Thoracic aorta (tissue), 2 donors: Measurements from ENCODE around the gene MINDY4. TPM values are rescaled to one million over a fixed set of nuclear protein-coding genes. Genes with fewer than 3 reads are reported as not detected.

ENCODE experiments used
- ATAC-seq: fragments of 150-250 bp; one replicate; pipeline ENCODE4 v1.8.0; 2017; ENCODE audit warnings: low read depth; ENCODE audit not compliant: insufficient number of reproducible peaks, low FRiP score
- DNase-seq: peaks from one replicate; pipeline ENCODE4 v3.0.0-alpha.2; 2020; ENCODE audit warnings: low spot score
- H3K27ac ChIP-seq, 2 donors: fragments of 200-600 bp; sonication (generic); 1 replicate in 1 of 2; 2 replicates in 1 of 2; pipeline ENCODE4 v1.5.1; 2016; ENCODE audit warnings: mild to moderate bottlenecking in 2 of 2, moderate library complexity in 2 of 2
- H3K27me3 ChIP-seq: fragments of 200-600 bp; sonication (generic); replicated peaks from 2 replicates; pipeline ENCODE4 v1.6.0; 2016; ENCODE audit warnings: mild to moderate bottlenecking; ENCODE audit not compliant: insufficient read depth
- H3K36me3 ChIP-seq: fragments of 200-600 bp; sonication (generic); one replicate; pipeline ENCODE4 v1.5.1; 2016
- H3K4me1 ChIP-seq, 2 donors: fragments of 200-600 bp; sonication (generic); 1 replicate in 1 of 2; 2 replicates in 1 of 2; pipeline versions ENCODE4 v1.5.1 to v1.6.0; 2016; ENCODE audit warnings: low read depth in 2 of 2, mild to moderate bottlenecking in 1 of 2; ENCODE audit not compliant: control insufficient read depth in 1 of 2
- H3K4me3 ChIP-seq: fragments of 200-600 bp; sonication (generic); 2 replicates; pipeline ENCODE4 v1.5.1; 2016; ENCODE audit warnings: mild to moderate bottlenecking
- H3K9me3 ChIP-seq: fragments of 200-600 bp; sonication (generic); 2 replicates; pipeline ENCODE4 v1.5.1; 2016
- CTCF ChIP-seq: fragments of 200-600 bp; sonication (generic); IDR thresholded peaks from one replicate; pipeline ENCODE4 v1.5.1; 2019; ENCODE audit warnings: antibody characterized with exemption
- total RNA-seq, 2 donors: library from RNA; depleted of rRNA; stranded (reverse); fragments of >200 nt; gene quantifications; one replicate each; pipeline versions ENCODE4 v1.1.0 to v1.2.3, GENCODE V29; 2016

MINDY4 gene
- total RNA-seq, 2 donors from 2014 or later, result 32.0 to 44.0 TPM

GRCh38 chr7:30905078-30906012, 134.1 kb downstream of the MINDY4 start:
- H3K9me3 ChIP-seq, result no peaks in the 10 kb centered on the region
- no peak for ATAC-seq
- no peak overlapping the region for H3K4me3 ChIP-seq
- H3K36me3 ChIP-seq, result no peaks in the 10 kb centered on the region
- peaks cover 28 to 66% of the 10 kb centered on the region in 2 donors for H3K4me1 ChIP-seq
- no peak for TF ChIP-seq CTCF
- peak overlapping the region; percentile 90 to 98 for H3K27ac ChIP-seq
- no peaks in the 10 kb centered on the region for H3K27me3 ChIP-seq
- no peak for DNase-seq

- no peaks in the 10 kb centered on the region for H3K36me3 ChIP-seq
- H3K4me1 ChIP-seq, result peaks cover 33 to 66% of the 10 kb centered on the region in 2 donors
Observed at GRCh38 chr7:30906014-30906413, 134.8 kb downstream of the MINDY4 start.

DNA sequence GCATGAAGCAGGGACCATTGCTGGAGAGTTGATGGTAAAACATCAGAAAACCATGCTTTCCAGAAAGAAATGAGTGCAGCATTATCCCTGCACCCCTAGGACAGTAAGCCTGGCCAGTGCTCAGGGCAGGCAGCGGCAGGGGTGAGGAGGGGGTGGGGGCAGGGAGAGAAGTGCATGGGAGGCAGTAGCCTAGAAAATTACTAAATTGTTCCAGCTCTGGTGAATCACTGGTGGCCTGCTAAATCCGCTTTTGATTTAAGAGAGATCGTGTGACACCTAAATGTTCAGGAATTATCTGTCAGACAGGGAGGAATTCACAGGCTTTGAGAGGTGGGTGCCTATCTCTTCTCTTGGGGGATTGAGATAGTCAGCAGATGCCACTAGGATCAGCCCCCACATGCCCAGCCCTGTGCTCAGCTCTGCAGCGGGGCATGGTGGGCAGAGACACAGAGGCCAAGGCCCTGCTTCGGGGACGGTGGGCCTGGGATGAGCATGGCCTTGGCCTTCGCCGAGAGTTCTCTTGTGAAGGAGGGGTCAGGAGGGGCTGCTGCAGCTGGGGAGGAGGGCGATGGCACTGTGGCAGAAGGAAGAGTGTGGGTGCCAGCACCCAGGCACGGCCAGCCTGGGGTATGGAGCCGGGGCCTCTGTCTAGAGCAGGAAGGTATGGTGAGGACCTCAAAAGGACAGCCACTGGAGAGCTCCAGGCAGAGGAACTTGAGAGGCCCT, 135.5 kb downstream of the MINDY4 start:
- peaks cover 34 to 63% of the 10 kb centered on the region in 2 donors for H3K4me1 ChIP-seq
- TF ChIP-seq CTCF, result no peak
- H3K27ac ChIP-seq, result peak overlapping the region; percentile 90 to 98

More at GRCh38 chr7:30906014-30906413, 134.8 kb downstream of the MINDY4 start:
- H3K4me3 ChIP-seq, result no peak overlapping the region
- H3K27me3 ChIP-seq, result no peaks in the 10 kb centered on the region
- TF ChIP-seq CTCF, result no peak
- peak overlapping the region; percentile 90 to 98 for H3K27ac ChIP-seq
- H3K9me3 ChIP-seq, result no peaks in the 10 kb centered on the region
- no peak for ATAC-seq
- DNase-seq, result no peak

GRCh38 chr7:30907527-30908267, 136.5 kb downstream of the MINDY4 start:
- no peak for TF ChIP-seq CTCF
- H3K27ac ChIP-seq, result peak overlapping the region; percentile 90 to 98
- H3K4me3 ChIP-seq, result no peak overlapping the region
- ATAC-seq (no peak), DNase-seq (no peak)
- H3K36me3 ChIP-seq, result no peaks in the 10 kb centered on the region
- peaks cover 34 to 63% of the 10 kb centered on the region in 2 donors for H3K4me1 ChIP-seq
- no peaks in the 10 kb centered on the region for H3K9me3 ChIP-seq
- H3K27me3 ChIP-seq, result no peaks in the 10 kb centered on the region

More for the DNA sequence above, 135.5 kb downstream of the MINDY4 start:
- H3K4me3 ChIP-seq, result no peak overlapping the region
- no peak for DNase-seq
- ATAC-seq, result peak; percentile 23
- H3K9me3 ChIP-seq, result no peaks in the 10 kb centered on the region
- no peaks in the 10 kb centered on the region for H3K36me3 ChIP-seq
- no peaks in the 10 kb centered on the region for H3K27me3 ChIP-seq
